HG03159 (cell line): Measurements from ENCODE around the gene PRKCE.

ENCODE experiments used
- ATAC-seq: cut with Tn5 transposase; IDR thresholded peaks from one replicate; pipeline ENCODE4 v1.9.1; 2021; ENCODE audit warnings: mild to moderate bottlenecking, moderate library complexity; ENCODE audit not compliant: unreplicated experiment

PRKCE gene

DNA sequence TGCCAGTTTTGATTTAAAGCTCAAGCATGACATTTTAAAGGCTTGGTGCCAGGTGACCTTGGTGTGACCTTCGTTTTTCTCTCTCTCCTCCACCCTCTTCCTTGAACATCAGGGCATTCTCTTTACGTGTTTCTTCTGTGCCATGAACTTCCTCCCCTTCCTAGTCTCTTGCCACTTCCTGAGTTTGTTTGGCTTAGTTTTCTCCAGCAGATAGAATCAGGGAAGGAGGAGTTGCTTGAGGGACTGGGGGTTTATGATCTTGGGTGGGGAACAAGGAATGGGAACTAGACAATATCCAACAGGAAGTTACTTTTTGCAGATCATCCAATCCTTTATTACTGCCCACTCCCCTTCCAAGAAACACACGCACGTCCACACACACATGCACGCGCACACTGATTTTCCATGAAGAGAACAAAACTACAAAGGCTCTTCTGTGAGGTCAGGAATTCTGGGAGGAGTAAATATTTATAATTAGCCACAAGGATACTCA, 435.1 kb downstream of the PRKCE start:
- no peak for ATAC-seq

DNA sequence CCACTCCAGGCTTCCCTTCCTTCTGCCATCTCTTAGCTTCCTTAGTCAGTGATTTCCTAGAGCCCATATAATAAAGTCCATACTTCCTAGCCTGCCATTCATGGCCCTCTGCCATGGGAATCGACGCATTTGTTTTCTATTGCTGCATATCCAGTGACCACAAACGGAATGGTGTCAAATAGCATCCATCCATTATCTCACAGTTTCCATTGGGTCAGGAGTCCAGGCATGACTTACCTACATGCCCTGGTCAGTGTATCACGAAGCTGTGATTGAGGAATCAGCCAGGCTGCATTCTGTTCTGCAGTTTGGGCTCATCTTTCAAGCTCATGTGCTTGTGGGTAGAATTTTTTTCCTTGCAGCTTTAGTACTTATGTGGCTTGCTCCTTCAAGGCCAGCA, 436.0 kb downstream of the PRKCE start:
- no peak for ATAC-seq

DNA sequence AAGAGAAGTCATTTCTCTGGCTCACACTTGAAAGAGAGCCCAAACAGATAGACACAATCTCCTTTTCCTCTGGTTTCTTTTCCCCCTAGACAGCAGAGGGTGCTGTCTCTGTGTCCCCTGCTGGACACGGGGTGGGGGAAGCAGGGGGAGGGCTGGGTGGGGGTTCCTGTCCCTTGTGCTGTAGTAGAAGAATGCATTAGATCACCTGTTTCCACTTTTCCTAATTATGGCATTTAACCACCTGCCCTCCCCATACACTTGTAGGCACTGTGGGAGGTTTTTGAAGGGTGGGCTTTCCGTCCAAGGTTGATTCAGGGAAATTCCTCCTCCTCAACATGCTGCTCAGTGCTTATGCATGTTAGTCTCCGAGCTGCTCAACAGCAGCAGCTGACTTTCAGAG, 439.5 kb downstream of the PRKCE start:
- ATAC-seq: no peak

DNA sequence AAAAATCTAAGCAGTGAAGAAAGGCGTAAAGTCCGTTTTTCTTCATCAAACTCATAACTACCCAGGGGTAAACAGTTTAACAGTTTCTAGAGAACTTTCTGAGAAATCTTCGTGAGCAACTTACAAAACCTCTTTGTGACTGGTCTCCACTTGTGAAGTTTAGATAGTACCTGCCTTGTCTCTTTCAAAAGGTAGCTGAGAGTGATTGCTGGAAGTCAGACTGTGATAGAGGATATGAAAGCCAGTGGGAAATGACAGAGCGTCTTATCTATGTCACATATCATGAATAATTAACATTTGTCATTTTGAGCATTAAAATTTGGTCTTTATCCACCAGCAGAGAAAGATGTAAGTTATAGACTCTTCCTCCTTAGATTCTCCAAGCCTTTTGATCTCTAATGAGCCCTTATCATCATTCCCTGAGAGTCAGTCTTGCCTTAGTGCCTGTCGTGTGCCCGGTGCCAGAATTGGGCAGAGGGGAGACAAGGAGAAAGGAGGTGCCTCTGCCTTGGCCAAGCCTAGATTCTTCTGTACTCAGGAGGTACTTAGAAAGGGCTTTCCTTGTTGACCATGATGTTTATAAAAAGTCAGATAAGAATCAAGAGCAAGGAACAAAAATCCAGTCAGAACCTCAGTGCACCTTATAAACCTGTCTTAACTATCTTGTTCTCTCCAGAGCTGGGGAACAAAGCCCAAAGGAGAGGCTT, 440.6 kb downstream of the PRKCE start:
- ATAC-seq: no peak

DNA sequence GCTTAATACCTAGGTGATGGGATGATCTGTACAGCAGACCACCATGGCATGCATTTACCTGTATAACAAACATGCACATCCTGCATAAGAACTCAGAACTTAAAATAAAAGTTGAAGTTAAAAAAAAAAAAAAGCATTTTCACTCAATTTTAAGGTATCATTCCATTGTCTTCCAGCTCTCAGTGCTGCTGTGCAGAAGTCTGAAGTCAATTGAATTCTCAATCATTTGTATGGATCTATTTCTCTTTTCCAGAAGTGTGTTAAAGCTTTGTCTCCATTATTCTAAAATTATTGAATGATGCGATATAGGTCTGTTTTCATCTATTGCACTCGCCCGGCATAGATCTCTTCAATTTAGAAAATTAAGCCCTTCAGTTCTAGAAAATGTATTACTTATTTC, 443.2 kb downstream of the PRKCE start:
- no peak for ATAC-seq

DNA sequence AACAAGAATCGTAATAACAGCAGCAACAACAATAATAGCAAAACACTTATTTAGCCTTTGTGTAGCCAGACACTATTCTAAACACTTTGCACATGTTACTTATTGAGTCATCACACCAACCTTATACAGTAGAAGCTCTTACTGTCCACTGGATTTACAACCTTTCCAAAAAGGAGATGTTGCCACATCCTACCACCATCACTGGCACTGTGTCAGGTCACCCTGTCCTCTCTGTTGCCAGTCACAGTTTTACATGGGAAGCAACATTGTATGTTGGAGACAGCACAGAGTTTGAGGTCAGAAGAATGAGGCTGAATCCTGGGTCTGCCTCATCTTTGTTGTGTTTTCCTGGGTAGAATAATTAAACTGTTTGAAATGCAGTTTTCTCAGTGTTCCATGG, 444.4 kb downstream of the PRKCE start:
- no peak for ATAC-seq

DNA sequence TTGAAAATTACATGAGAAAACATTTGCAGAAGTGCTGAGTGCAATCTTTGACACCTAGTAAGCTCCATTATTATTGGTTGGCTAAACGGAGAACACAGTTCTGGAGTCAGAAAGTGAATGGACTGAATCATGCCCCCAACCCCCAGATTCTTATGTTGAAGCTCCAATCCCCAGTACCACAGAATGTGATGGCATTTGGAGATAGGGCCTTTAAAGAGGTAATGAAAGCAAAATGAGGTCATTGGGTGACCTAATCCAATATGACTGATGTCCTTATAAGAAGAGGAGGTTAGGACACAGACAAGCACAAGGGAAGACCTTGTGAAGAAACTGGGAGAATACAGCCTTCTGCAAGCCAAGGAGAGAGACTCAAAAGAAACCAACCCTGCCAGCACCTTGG, 444.8 kb downstream of the PRKCE start:
- no peak for ATAC-seq

DNA sequence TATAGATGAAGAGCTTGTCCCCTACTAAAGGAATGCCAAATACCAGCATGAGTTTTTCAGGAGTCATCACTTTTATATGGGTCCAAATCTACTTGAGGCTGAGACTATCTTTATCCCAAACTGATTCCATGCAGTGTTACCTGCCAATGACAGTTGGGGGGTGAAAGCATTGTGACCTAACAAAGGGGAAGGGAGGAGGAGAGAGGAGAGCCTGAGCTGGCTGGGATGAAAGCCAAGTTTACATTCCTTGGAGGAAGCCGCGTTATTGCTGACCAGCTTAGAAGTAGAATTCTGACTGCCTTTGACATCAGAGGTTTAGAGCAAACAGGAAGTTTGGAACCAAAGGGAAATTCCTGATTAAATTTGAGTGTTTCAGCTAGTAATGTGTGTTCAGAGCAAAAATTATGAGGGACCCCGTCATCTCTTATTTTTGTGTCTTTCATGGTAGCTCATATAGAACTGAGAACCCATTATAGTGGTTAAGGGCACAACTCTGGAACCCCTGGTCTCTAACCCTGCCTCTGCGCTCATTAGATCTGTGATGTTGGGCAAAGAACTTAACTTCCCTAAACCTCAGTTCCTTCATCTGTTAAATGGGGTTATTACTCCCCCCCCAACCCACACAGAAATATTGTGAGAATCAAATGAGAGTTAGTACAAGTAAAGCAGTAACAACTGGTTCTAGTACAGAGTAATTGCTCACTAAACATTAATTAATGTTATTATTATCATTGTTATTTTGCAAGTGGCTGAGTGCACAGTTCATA, 446.4 kb downstream of the PRKCE start:
- no peak for ATAC-seq

DNA sequence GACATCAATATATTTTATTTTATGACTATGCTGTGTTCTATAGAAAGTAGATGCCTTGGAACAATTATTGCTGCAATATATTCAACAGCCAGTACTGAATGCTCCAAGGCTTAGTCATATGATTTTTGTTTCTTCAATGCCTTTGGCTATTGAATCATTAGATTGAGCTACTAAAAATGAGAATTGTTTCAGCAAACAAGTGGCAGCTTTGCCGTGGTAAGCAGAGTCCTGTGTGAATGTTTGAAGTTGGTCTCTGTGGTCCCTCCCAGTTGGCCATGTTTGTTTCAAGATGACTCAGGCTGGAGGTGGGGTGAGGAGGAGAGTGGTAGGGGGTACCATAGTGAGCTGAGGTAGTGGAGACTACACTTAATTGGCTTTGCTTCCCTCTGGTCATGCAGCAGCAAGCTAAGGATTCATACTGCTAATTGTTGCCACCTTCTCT, 447.2 kb downstream of the PRKCE start:
- ATAC-seq: no peak

DNA sequence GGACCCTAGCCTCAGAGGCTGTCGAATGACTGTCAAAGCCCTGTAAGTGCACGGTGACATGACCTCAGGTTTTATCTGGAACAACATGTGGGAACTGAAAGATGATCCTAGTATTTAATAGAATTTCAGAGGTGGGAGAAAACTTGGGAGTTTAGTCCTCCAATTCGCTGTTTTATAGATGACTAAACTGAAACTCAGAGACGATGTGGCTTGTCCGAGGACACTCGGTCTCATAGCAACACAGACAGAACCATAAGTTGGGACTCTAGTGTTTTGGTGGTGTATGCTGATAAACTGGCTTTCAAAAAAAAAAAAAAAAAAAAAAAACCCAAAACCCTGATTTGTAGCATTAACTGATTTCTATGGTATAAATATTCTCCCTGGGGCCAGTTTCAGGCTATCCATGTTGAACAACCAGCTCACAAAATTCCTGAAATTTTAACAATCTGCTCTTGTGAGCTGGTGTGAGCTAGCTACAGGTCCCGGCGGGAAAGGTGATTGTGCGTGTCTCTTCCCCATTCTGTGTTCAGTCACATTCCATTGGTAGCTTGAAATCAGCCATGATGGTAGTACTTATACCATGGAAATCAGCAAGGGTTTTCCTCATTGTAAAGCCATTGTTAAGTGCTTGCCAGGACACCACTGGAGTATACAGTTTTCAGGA, 450.2 kb downstream of the PRKCE start:
- ATAC-seq: no peak

DNA sequence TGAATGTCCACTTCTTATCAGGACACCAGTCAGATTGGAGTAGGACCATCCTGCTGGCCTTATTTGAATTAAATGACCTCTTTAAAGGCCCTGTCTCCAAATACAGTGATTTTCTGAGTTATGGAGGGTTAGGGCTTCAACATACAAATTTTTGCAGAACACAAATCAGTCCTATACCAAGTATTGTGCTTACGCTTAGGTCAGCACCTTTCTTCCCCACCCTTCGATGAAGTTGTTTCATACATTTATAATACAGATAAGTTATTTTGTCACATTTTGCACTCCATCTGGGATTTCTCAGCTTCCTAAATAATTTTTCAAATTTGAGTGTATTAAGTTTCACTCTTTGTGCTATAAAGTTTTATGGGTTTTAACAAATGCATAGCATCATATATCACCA, 455.2 kb downstream of the PRKCE start:
- ATAC-seq: no peak

DNA sequence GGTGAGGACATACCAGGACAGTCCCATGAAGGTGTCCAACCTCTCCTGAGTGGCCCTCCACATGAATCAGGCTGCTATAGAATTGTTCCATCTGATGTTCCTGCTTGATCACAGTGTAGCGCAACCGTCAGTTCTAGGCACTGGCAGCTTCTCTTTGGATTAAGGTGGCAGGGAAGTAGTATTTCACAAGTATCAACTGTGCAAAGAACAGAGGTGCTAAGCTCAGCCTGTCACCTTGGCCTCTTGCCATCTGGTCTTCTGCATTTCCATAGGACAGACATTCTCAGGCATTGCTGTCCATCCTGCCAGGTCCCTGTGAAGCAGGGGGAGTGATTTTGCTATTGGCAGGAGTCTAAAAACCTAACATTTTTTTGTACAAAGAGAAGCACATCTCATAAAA, 463.5 kb downstream of the PRKCE start:
- no peak for ATAC-seq

DNA sequence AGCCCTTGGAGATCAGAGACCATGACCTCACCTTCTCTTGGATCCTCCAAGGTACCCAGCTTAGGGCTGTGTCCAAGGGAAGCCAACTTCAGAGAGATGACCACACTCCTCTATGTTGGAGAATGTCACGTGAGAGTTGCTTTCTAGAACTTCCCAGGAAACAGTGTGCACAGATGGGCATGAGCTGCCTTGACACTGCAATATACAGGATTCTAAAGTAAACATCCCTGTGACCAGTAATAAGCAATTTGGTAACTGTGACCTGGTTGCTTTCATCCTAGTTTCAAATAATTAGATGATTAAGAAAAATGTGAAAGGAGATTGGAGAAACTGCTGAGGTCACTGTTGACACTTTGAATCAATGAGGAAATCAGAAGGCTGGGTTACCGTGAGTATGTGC, 464.7 kb downstream of the PRKCE start:
- no peak for ATAC-seq

DNA sequence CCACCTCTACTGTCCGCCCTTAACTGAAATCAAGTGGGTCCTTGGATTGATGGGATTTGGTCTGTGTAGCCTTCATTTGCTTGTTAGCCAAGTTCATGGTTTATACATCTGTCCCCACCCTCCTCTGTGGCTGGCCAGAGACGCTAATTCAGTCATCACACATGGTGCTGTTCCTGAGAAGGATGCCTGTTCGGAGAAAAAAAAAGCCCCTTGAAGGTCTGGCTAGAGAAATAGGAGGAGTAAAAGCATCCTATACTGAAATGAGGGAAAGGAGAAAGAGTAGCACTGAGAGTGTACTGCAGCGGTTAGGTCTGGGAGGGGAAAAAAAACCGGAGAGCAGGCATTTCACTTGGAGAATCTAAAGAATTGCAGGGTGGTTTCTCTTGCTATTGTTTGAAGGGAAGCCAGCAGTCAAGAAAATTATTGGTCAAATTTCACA, 465.1 kb downstream of the PRKCE start:
- no peak for ATAC-seq

DNA sequence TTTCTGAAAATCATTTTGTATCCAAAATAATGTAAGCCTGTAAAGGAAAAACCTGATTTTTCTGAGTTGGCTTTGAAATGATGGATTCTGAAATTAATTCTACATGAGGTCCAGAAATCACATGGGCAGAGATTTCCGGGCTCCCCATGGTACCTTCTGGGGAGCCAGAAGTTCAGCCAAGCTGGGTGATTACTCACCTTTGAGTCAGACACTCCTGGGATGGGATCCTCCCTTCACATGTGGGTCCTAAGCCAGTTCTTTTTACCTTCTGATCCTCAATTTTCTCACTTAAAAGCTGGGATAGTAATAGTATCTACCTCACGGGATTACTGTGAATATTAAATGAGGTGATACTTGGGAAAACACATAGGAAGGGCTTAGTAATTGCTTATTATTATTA, 465.9 kb downstream of the PRKCE start:
- no peak for ATAC-seq

DNA sequence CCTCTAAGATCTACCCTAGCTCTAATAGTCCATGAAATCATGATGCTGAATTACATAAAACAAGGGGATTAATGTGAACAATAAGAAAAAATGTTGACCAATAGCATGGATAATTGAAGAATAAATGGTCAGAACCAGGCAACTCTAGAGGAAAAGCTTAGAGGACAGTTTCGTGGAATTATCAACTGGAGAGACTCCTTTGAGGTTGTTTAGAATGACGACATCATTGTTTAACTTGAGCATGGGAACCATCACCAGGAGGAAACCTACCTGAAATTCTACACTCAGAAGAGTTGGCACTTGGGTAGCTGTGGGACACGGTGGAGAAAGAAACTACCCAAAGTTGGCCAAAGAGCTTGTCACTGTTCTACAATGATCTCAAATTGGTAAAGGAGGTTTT, 466.5 kb downstream of the PRKCE start:
- no peak for ATAC-seq

DNA sequence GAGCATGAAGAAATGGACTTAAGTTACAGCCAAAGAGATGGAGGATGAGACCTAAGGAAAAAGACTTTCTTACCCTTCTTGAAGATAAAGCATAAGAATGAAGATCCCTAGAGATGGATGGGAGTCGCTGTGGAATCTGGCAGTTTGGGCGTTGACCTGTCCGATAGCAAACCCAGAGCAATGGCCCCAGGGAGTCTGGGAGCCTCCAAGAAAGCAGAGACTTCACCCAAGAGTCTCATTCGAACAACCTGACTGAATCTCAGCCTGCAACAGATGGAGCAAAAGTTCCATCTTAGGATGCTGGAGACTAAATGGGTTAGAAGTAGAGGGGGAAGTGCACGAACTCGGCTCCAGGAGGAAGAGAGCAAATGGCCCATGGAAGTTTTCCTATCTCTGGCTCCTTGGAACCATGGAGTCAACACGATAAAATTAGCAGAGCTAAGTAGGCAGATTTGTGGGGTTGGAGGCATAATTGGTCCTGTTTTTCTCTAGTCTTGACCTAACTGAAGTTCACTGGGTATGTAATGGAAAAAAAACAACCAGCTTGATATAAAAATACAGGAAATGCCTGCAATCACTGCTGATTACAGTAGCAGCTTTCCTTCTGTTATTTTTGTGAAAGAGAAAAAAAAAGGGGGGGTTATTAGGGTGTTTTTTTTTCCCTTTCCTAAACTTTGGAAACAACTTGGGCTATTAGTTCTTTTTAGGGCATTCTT, 467.3 kb downstream of the PRKCE start:
- ATAC-seq: no peak

DNA sequence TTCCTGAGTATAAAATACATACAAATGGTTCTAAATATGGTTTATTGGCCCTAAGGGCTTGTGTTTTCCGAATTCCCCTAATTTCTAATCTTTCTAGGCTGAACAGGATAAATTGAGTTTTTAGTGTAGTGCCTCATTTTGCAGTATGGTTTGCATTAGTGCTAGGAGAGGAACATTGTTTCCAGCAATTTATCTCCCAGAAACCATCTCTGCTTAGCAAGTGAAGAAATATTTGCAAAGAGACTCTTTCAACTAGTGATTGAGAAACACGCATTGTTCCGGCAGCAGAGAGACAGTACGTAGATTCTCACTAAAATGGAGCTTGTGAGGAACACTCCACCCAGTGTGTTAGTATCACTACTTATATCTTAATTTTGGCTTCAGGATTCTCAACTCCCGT, 468.0 kb downstream of the PRKCE start:
- no peak for ATAC-seq

DNA sequence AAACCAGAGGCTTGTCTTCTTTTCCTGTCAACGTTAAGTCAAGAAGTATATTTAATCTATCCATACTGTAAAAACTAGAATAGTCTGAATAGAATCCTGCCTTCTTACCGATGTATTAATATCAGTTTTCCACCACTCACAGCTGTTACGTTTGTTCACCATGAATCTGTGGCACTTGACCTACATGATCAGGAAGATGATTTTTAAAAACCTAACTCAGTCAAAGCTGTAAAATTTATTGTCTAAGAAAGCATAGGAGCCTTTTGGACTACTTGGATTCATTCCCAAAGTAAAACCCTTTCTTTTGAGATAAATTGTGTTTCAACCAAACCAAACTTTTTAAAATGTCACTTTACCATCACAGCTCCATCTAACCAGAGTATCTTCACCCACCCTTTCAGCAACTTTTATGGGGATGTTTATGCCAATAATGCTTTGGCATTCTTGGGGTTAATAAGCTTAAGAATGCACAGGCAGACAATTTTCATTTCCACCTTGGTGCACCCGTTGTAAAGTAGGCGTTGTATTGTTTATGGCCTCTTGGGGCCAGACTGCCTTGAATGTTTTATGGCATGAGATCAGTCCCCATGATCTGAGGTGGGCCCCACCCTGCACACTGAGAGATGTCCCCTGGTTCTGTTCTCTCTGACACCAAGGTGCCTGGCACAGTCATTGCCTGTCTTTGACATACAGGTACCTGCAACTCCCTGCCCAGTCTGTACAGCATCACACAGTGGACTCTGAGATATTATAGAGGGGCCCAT, 469.5 kb downstream of the PRKCE start:
- ATAC-seq: no peak

DNA sequence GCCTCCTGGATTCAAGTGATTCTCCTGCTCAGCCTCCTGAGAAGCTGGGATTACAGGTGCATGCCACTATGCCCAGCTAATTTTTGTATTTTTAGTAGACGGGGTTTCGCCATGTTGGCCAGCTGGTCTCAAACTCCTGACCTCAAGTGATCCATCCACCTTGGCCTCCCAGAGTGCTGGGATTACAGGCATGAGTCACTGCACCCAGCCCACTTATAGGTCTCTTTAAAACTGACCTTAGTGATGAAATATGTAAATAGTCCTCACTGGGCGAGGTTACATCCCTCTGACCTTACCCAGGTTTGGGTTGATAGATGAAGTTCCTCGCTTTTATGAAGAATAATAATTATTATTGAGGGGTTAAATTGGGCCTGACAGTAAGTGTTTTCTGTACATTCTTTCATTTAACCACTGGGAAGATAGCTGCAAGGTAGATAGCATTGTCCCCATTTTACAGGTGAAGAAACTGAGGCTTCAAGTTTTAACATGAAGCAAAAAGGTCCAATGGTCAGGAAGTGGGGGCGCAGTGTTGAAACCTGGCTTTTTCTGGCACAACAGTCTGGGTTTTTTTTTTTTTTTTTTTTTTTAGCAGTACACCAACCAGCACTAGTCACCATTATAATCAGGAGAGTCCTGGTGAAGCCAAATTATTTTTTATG, 471.0 kb downstream of the PRKCE start:
- no peak for ATAC-seq
